ENCODE measurements around the gene GAL3ST1. TPM values are rescaled to one million over a fixed set of nuclear protein-coding genes. Genes with fewer than 3 reads are reported as not detected.
"Not testable (repeated sequence)": the region's sequence is repeated elsewhere in the genome, so short reads cannot be mapped to it uniquely, and the experiment has no call there.

The GAL3ST1 gene
- total RNA-seq, 5 donors from 2014 or later (not counting 1 experiment from before 2014, with no cell fraction given): 1.1 to 1.5 (median 1.5) TPM; not detected in 2

- Mint-ChIP-seq H3K4me3 (no peak overlapping the region), H3K36me3 (no peaks in the 10 kb centered on the region), H3K27ac (no peak overlapping the region), H3K9me3 (no peaks in the 10 kb centered on the region), H3K4me1 (peaks cover 10 to 17% (median 14%) of the 10 kb centered on the region in 3 donors), H3K27me3 (peaks cover 0 to 2% of the 10 kb centered on the region in 2 donors)
- peaks cover 0 to 2% of the 10 kb centered on the region in 2 experiments for H3K27me3 ChIP-seq (replicated peaks in 1 of 2; ENCODE audit: control insufficient read depth in 2 of 2, extremely low read depth in 1 of 2, insufficient read depth in 2 of 2, low read length in 1 of 2)
- peaks cover 0 to 7% of the 10 kb centered on the region in 2 experiments for H3K4me1 ChIP-seq (ENCODE audit: control insufficient read depth in 1 of 2, extremely low read depth in 1 of 2, insufficient read depth in 2 of 2, low read length in 2 of 2)
- ChIA-PET CTCF (interaction anchor here in 1 of 2 donors (0.6 to 0.7 kb wide), 3 partner anchors 11 to 992 kb away, joined by 3 to 4 read pairs (median 3); no protein-coding TSS in a partner anchor), POLR2A (interaction anchor here in 1 of 2 donors (0.7 kb wide), 1 partner anchor 34 kb away, joined by 9 read pairs; the partner anchor contains the start of gene SLC35E4)
- H3K4me3 ChIP-seq (ENCODE audit: control insufficient read depth in 1 of 2, extremely low read depth in 1 of 2, low read length in 1 of 2): no peak overlapping the region
- DNase-seq (no peak), ATAC-seq (replicated peaks in 1 of 4) (no peak)
- H3K27ac ChIP-seq (ENCODE audit: low read length): no peak overlapping the region
- no peaks in the 10 kb centered on the region for H3K36me3 ChIP-seq (ENCODE audit: control insufficient read depth in 2 of 2, extremely low read depth in 1 of 2, insufficient read depth in 1 of 2, low read length in 1 of 2)
- 75% methylated on average over 1 of the region's 5 CpGs for WGBS (ENCODE audit: insufficient coverage)
- no peaks in the 10 kb centered on the region for H3K9me3 ChIP-seq
Observed at GRCh38 chr22:30601464-30601863, 27.0 kb upstream of the GAL3ST1 start.

DNA sequence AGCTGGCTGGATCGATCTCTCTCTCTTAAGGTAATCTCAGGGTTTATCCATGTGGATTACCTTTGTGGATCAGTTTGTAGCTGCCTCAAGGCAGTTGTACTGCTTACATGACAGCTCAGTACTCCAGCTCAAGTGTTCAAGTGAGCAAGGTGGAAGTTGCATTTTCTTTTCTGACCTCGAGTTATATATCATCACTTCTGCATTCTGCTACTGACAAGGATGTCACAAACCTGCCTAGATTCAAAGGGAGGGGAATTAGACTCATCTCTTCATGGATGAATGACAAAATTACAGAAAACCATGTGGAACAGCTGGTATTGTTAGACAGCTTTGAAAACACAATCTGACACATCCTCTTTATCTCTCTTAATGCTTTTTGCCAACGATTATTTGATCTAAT lies 26.5 kb upstream of the GAL3ST1 start:
- Histone ChIP-seq H3K4me3 (ENCODE audit: control insufficient read depth in 1 of 2, extremely low read depth in 1 of 2, low read length in 1 of 2) (no peak overlapping the region), H3K27me3 (replicated peaks in 1 of 2; ENCODE audit: control insufficient read depth in 2 of 2, extremely low read depth in 1 of 2, insufficient read depth in 2 of 2, low read length in 1 of 2) (no peaks in the 10 kb centered on the region), H3K36me3 (ENCODE audit: control insufficient read depth in 2 of 2, extremely low read depth in 1 of 2, insufficient read depth in 1 of 2, low read length in 1 of 2) (no peaks in the 10 kb centered on the region), H3K4me1 (ENCODE audit: control insufficient read depth in 1 of 2, extremely low read depth in 1 of 2, insufficient read depth in 2 of 2, low read length in 2 of 2) (peaks cover 0 to 2% of the 10 kb centered on the region in 2 experiments), H3K27ac (ENCODE audit: low read length) (no peak overlapping the region), H3K9me3 (no peaks in the 10 kb centered on the region)
- ChIA-PET POLR2A (no interaction called here), CTCF (interaction anchor here (0.6 to 0.9 kb wide), 5 partner anchors 9 to 834 kb away, joined by 3 read pairs; partner anchors contain the start of gene PES1 (in 1 of the 2))
- 60% methylated on average over 1 of the region's 3 CpGs for WGBS (ENCODE audit: insufficient coverage)
- Mint-ChIP-seq H3K9me3 (no peaks in the 10 kb centered on the region), H3K27me3 (peaks cover 0 to 2% of the 10 kb centered on the region in 2 donors), H3K27ac (no peak overlapping the region), H3K4me3 (no peak overlapping the region), H3K4me1 (peaks cover 7 to 12% (median 9%) of the 10 kb centered on the region in 3 donors), H3K36me3 (no peaks in the 10 kb centered on the region)
- ATAC-seq (replicated peaks in 1 of 4) (no peak), DNase-seq (no peak)

DNA sequence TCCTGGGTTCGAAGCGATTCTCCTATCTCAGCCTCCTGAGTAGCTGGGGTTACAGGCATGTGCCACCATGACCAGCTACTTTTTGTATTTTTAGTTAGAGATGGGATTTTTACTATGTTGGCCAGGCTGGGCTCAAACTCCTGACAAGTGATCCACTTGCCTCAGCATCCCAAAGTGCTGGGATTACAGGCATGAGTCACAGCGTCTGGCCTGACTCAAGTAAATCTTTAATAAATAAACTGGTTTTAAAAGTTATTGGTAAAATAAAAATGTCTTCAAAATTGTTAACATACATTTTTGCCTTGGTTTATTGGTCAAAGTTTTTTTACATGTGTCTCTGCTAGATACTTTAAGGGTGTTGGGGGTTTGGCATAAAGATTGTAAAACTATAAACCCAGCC lies 24.5 kb upstream of the GAL3ST1 start:
- no peaks in the 10 kb centered on the region for H3K36me3 Mint-ChIP-seq
- H3K27me3 ChIP-seq (replicated peaks in 1 of 2; ENCODE audit: control insufficient read depth in 2 of 2, extremely low read depth in 1 of 2, insufficient read depth in 2 of 2, low read length in 1 of 2): peaks cover 0 to 6% of the 10 kb centered on the region in 2 experiments
- H3K36me3 ChIP-seq (ENCODE audit: control insufficient read depth in 2 of 2, extremely low read depth in 1 of 2, insufficient read depth in 1 of 2, low read length in 1 of 2): no peaks in the 10 kb centered on the region
- H3K4me3 Mint-ChIP-seq: no peak overlapping the region
- WGBS (ENCODE audit: insufficient coverage): 94% methylated on average over 2 of the region's 3 CpGs
- DNase-seq: no peak
- ATAC-seq (replicated peaks in 1 of 4): no peak
- no peaks in the 10 kb centered on the region for H3K9me3 Mint-ChIP-seq
- no peaks in the 10 kb centered on the region for H3K9me3 ChIP-seq
- no peak overlapping the region for H3K27ac ChIP-seq (ENCODE audit: low read length)
- peaks cover 0 to 4% (median 2%) of the 10 kb centered on the region in 3 donors for H3K4me1 Mint-ChIP-seq
- no peak overlapping the region for H3K27ac Mint-ChIP-seq
- H3K4me1 ChIP-seq (ENCODE audit: control insufficient read depth in 1 of 2, extremely low read depth in 1 of 2, insufficient read depth in 2 of 2, low read length in 2 of 2): no peaks in the 10 kb centered on the region
- peaks cover 0 to 3% of the 10 kb centered on the region in 2 donors for H3K27me3 Mint-ChIP-seq
- ChIA-PET POLR2A (no interaction called here), CTCF (interaction anchor here in 1 of 2 donors (0.6 kb wide), 1 partner anchor 72 kb away, joined by 3 read pairs; no protein-coding TSS in a partner anchor)
- H3K4me3 ChIP-seq (ENCODE audit: control insufficient read depth in 1 of 2, extremely low read depth in 1 of 2, low read length in 1 of 2): no peak overlapping the region

GRCh38 chr22:30596886-30597285 lies 22.4 kb upstream of the GAL3ST1 start:
- no peaks in the 10 kb centered on the region for H3K9me3 Mint-ChIP-seq
- peaks cover 0 to under 1% (median under 1%) of the 10 kb centered on the region in 3 donors for H3K4me1 Mint-ChIP-seq
- ChIA-PET CTCF (interaction anchor here in 1 of 2 donors (0.7 kb wide), 1 partner anchor 837 kb away, joined by 3 read pairs; no protein-coding TSS in a partner anchor), POLR2A (no interaction called here)
- H3K4me3 ChIP-seq (ENCODE audit: control insufficient read depth in 1 of 2, extremely low read depth in 1 of 2, low read length in 1 of 2): no peak overlapping the region
- ATAC-seq (replicated peaks in 1 of 4) (no peak), DNase-seq (no peak)
- peaks cover 2 to 5% of the 10 kb centered on the region in 2 experiments for H3K4me1 ChIP-seq (ENCODE audit: control insufficient read depth in 1 of 2, extremely low read depth in 1 of 2, insufficient read depth in 2 of 2, low read length in 2 of 2)
- no peaks in the 10 kb centered on the region for H3K36me3 Mint-ChIP-seq
- no peaks in the 10 kb centered on the region for H3K9me3 ChIP-seq
- H3K36me3 ChIP-seq (ENCODE audit: control insufficient read depth in 2 of 2, extremely low read depth in 1 of 2, insufficient read depth in 1 of 2, low read length in 1 of 2): no peaks in the 10 kb centered on the region
- peaks cover 0 to 11% of the 10 kb centered on the region in 2 experiments for H3K27me3 ChIP-seq (replicated peaks in 1 of 2; ENCODE audit: control insufficient read depth in 2 of 2, extremely low read depth in 1 of 2, insufficient read depth in 2 of 2, low read length in 1 of 2)
- WGBS (ENCODE audit: insufficient coverage): 87% methylated on average over 26 of the region's 29 CpGs
- H3K27me3 Mint-ChIP-seq: peaks cover 0 to 2% of the 10 kb centered on the region in 2 donors
- H3K27ac ChIP-seq (ENCODE audit: low read length): no peak overlapping the region
- H3K27ac Mint-ChIP-seq: no peak overlapping the region
- H3K4me3 Mint-ChIP-seq: no peak overlapping the region

GRCh38 chr22:30596199-30596598 lies 21.7 kb upstream of the GAL3ST1 start:
- CTCF ChIA-PET: no interaction called here
- no peaks in the 10 kb centered on the region for H3K36me3 ChIP-seq (ENCODE audit: control insufficient read depth in 2 of 2, extremely low read depth in 1 of 2, insufficient read depth in 1 of 2, low read length in 1 of 2)
- DNase-seq (no peak), ATAC-seq (replicated peaks in 1 of 4) (no peak)
- H3K36me3 Mint-ChIP-seq: no peaks in the 10 kb centered on the region
- H3K27me3 Mint-ChIP-seq: peaks cover 0 to 2% of the 10 kb centered on the region in 2 donors
- H3K9me3 Mint-ChIP-seq: no peaks in the 10 kb centered on the region
- H3K4me1 Mint-ChIP-seq: no peaks in the 10 kb centered on the region
- POLR2A ChIA-PET: no interaction called here
- WGBS (ENCODE audit: insufficient coverage): 65% methylated on average over 2 of the region's 2 CpGs
- H3K4me3 ChIP-seq (ENCODE audit: control insufficient read depth in 1 of 2, extremely low read depth in 1 of 2, low read length in 1 of 2): no peak overlapping the region
- no peak overlapping the region for H3K27ac Mint-ChIP-seq
- H3K4me3 Mint-ChIP-seq: no peak overlapping the region
- H3K4me1 ChIP-seq (ENCODE audit: control insufficient read depth in 1 of 2, extremely low read depth in 1 of 2, insufficient read depth in 2 of 2, low read length in 2 of 2): peaks cover 5 to 8% of the 10 kb centered on the region in 2 experiments
- peaks cover 0 to 11% of the 10 kb centered on the region in 2 experiments for H3K27me3 ChIP-seq (replicated peaks in 1 of 2; ENCODE audit: control insufficient read depth in 2 of 2, extremely low read depth in 1 of 2, insufficient read depth in 2 of 2, low read length in 1 of 2)
- no peaks in the 10 kb centered on the region for H3K9me3 ChIP-seq
- no peak overlapping the region for H3K27ac ChIP-seq (ENCODE audit: low read length)

DNA sequence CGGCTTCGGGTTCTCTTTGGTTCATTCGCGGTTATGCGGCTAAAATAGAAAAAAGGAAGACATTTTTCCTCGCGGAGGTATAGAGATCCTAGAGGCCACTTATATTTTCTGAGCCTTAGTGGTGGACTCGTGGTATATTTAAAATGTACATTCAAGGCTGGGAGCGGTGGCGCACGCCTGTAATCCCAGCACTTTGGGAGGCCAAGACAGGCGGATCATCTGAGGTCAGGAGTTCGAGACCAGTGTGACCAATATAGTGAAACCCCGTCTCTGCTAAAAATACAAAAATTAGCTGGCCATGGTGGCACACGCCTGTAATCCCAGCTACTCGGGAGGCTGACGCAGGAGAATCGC lies 17.9 kb upstream of the GAL3ST1 start:
- not testable (repeated sequence) for ATAC-seq (replicated peaks in 1 of 4); H3K4me1 Mint-ChIP-seq; H3K9me3 ChIP-seq; H3K27ac Mint-ChIP-seq; H3K9me3 Mint-ChIP-seq; H3K4me3 Mint-ChIP-seq; DNase-seq; H3K27ac ChIP-seq (ENCODE audit: low read length); H3K27me3 Mint-ChIP-seq
- Histone ChIP-seq H3K4me1 (ENCODE audit: control insufficient read depth in 1 of 2, extremely low read depth in 1 of 2, insufficient read depth in 2 of 2, low read length in 2 of 2) (peaks cover 15% of the 10 kb centered on the region in 2 experiments), H3K36me3 (ENCODE audit: control insufficient read depth in 2 of 2, extremely low read depth in 1 of 2, insufficient read depth in 1 of 2, low read length in 1 of 2) (peaks cover 10 to 21% of the 10 kb centered on the region in 2 donors), H3K4me3 (ENCODE audit: control insufficient read depth in 1 of 2, extremely low read depth in 1 of 2, low read length in 1 of 2) (peak overlapping the region in 1 of 2 donors; percentile 72), H3K27me3 (replicated peaks in 1 of 2; ENCODE audit: control insufficient read depth in 2 of 2, extremely low read depth in 1 of 2, insufficient read depth in 2 of 2, low read length in 1 of 2) (peaks cover 0 to 11% of the 10 kb centered on the region in 2 experiments)
- CTCF ChIA-PET: interaction anchor here in 1 of 2 donors (0.9 to 1.7 kb wide), 2 partner anchors 42 to 328 kb away, joined by 3 to 5 read pairs; no protein-coding TSS in a partner anchor
- 39% methylated on average over 17 of the region's 18 CpGs for WGBS (ENCODE audit: insufficient coverage)
- POLR2A ChIA-PET: interaction anchor here in 1 of 2 donors (1.0 kb wide), 1 partner anchor 376 kb away, joined by 3 read pairs; the partner anchor contains the start of gene MORC2
- peaks cover 20% of the 10 kb centered on the region for H3K36me3 Mint-ChIP-seq

Data from T-cell (primary cell).